NCI-H1694 treated with DMSO at 0.1 percent for 48 hours (cell line): ENCODE measurements around the gene PSME3IP1.
"Not testable (repeated sequence)": the region's sequence is repeated elsewhere in the genome, so short reads cannot be mapped to it uniquely, and the experiment has no call there.

ENCODE experiments used
- DNase-seq: peaks from one replicate; lab custom pipeline; 2025; lab: John Stamatoyannopoulos, UW

PSME3IP1 gene

GRCh38 chr16:57123974-57124674 lies 61.7 kb downstream of the PSME3IP1 start:
- DNase-seq: no peak

GRCh38 chr16:57123216-57123973 lies 62.4 kb downstream of the PSME3IP1 start:
- no peak for DNase-seq

GRCh38 chr16:57118461-57119084 lies 67.3 kb downstream of the PSME3IP1 start:
- DNase-seq: no peak

GRCh38 chr16:57115514-57116182 lies 70.2 kb downstream of the PSME3IP1 start:
- no peak for DNase-seq

GRCh38 chr16:57115168-57115513 lies 70.7 kb downstream of the PSME3IP1 start:
- no peak for DNase-seq

GRCh38 chr16:57113664-57114063 lies 72.2 kb downstream of the PSME3IP1 start:
- DNase-seq: no peak

GRCh38 chr16:57113042-57113453 lies 72.8 kb downstream of the PSME3IP1 start:
- no peak for DNase-seq

- DNase-seq: no peak
Observed at GRCh38 chr16:57112403-57113041, 73.3 kb downstream of the PSME3IP1 start.

GRCh38 chr16:57111420-57111819 lies 74.4 kb downstream of the PSME3IP1 start:
- no peak for DNase-seq

GRCh38 chr16:57110937-57111336 lies 74.9 kb downstream of the PSME3IP1 start:
- DNase-seq: no peak

GRCh38 chr16:57109259-57110105 lies 76.4 kb downstream of the PSME3IP1 start:
- DNase-seq: not testable (repeated sequence)

GRCh38 chr16:57108432-57108831 lies 77.4 kb downstream of the PSME3IP1 start:
- no peak for DNase-seq

GRCh38 chr16:57107321-57107922 lies 78.4 kb downstream of the PSME3IP1 start:
- DNase-seq: no peak

GRCh38 chr16:57106767-57107166 lies 79.1 kb downstream of the PSME3IP1 start:
- no peak for DNase-seq

GRCh38 chr16:57105184-57105583 lies 80.7 kb downstream of the PSME3IP1 start:
- no peak for DNase-seq

- DNase-seq: no peak
Observed at GRCh38 chr16:57104706-57105105, 81.1 kb downstream of the PSME3IP1 start.

- no peak for DNase-seq
Observed at GRCh38 chr16:57102888-57103851, 82.7 kb downstream of the PSME3IP1 start.
